DOHH2 (cell line): Measurements from ENCODE around the gene IFITM1.

Source experiments
- CTCF ChIP-seq: fragments of 200-600 bp; sonication (generic); IDR thresholded peaks from one replicate; pipeline ENCODE4 v1.5.1; 2014; ENCODE audit warnings: antibody characterized with exemption, mild to moderate bottlenecking, low read depth, low read length; ENCODE audit not compliant: poor library complexity, severe bottlenecking
- EZH2phosphoT487 ChIP-seq: fragments of 200-600 bp; sonication (generic); IDR thresholded peaks from 2 replicates; pipeline ENCODE4 v1.6.1; 2017; ENCODE audit warnings: borderline replicate concordance, mild to moderate bottlenecking, antibody characterized with exemption, low read length, moderate library complexity, mixed read lengths

GRCh38 chr11:299951-300735 is 13.7 kb upstream of the IFITM1 start:
- TF ChIP-seq CTCF (no peak), EZH2phosphoT487 (no peak)
